ENCODE results near the gene TMTC2.

Gene TMTC2

DNA sequence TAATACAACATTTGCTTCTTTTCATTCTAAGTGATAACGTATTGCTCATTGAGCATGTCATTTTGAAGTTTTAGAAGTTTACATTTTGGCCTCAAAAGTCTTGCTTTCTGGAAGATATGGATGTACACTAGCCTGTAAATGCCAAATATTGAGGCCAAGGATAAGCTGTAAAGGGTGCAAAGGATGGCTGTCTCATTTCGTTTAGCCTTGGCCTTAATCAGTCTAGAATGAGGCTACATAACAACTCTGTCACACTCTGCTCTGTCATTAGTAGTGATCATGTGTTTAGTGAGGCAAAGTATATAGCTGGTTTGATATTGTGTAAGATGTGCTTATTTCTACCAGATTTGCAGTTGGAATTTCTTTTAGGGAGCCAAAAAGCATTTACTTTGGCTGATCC is 344.5 kb downstream of the TMTC2 start:
- no peak for DNase-seq

DNA sequence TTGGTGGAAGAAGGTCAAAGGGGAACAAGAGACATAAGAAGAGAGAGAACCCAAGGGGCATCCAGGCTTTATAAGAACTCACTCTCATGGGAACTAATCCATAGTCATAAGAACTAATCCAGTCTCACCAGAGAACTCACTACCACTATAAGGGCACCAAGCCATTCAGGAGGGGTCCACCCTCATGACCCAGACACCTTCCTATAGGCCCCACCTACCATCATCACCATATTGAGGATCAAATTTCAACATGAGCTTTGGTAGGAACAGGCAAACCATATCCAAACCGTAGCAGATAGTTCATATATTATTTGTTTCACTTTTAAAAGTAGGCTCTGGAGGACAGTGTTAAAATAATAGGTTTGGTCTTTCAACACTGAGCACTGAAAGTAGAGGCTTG is 350.1 kb downstream of the TMTC2 start:
- DNase-seq: no peak

DNA sequence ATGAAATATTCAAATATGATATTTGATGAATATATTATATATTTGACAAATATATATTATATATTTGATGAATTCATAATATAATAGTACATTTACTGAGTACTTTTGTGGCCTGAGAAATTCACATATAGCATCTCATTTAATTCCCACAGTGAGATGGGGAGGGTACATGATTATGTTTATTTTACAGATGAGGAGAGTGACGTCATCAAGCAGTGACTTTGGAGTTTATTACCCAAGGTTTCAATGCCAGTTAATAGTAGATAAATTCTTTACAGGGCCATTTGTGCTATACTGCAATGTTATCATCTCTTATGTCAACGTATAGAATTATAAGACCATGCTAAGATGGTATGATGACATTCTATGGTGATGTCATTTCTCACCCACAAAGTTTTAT is 352.7 kb downstream of the TMTC2 start:
- no peak for DNase-seq

DNA sequence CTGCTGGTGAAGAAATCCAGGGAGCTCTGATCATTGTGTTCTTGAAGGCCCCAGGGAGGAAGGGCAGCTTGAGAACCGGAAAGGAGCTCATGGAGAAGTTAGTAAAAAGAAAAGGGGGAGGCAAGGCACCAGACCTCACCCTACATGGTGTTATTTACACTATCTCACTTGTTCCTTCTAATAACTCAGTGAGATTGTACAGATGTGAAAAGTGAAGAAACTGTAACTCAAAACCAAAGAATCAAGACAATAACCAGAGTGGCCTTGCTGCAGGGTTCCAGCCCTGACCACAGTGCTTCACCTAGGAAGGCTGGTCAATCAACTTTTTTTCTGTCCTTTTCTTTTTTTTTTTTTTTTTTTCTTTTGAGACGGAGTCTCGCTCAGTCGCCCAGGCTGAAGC is 353.6 kb downstream of the TMTC2 start:
- DNase-seq: no peak

DNA sequence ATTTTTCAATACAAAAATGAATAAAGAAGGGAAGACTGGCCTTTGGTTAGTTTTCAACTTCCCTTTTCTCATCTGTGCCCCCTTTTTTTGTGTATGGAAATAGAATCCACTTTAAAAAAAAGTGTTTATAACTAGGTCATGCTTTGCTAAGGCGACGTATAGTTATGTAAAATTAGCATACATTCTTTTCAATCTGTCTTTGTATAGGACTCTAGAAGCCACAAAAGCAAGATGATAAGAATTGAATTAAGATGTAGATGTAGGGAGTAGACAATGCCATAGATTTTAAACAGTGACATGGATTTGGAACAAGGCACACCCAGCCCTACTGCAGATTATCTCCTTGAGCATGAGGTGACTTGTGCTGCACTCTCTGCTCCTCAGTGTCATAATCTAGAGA is 354.3 kb downstream of the TMTC2 start:
- no peak for DNase-seq

DNA sequence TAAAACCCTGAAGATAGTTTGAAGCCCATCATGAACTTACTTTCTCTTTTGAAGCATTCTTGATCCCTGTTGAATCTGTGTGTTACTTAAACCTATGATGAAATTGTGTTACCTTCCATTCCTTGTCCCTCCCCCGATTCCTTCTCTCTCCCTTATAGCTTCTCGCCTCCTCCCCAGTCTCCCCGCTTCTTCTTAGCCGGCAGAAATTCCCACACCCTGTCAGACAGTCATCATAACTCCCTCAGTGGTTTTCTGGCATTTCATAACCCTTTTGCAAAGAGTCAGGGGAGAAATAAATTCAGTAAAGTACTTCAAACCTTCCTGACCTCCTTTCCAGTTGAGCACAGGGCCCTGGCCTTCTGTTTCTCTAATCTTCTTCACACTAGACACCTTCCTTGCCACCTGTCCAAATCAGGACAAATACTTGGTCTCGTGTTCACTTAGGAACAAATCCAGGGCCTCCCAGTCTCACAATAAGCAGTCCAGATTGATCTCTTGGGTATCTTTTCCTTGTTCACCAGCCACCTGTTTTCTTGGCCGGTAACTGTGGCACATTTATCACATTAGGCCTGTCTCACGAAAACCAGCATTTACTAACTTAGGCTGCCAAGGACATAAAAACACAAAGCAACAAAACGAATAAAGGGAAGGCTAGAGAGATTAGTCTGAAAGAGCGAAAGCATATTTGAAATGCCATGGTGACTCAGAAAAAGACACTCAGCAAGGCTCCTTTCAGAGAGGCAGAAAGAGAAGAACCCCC is 355.9 kb downstream of the TMTC2 start:
- DNase-seq: no peak

DNA sequence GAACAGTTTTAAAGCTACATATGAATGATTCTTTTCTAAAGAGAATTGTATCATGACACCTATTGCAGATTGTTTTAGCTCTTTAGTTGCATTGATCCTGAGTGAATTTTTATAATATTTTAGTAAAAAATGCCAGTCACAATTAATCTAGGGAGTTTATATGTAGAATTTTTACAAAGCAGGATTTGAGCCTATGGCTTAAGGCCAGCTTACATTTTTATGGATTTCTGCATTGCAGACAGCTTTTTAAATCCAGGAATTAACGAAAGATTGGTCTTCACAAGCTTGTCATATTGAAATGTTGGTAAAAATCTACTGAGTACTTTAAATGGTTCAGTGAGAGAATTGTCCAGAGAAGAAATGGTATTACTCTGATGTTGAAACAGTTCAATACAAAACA is 358.0 kb downstream of the TMTC2 start:
- DNase-seq: no peak

DNA sequence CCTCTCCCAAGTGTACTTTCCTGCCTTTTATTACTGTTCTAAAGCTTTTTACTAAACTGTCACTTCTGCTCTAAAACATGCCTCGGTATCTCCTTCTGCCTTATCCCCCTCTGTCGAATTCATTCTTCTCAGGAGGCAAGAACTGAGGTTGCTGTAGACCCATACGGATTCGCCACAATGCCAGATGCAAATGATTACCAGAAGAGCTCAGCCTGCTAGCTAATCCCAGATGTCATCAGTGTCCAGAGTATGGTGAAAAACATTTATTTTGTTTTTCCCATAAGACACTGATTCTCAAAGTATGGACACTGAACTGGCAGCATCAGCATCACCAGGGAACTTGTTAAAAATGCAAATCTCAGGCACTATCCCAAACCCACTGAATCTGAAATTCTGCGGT is 359.3 kb downstream of the TMTC2 start:
- no peak for DNase-seq

DNA sequence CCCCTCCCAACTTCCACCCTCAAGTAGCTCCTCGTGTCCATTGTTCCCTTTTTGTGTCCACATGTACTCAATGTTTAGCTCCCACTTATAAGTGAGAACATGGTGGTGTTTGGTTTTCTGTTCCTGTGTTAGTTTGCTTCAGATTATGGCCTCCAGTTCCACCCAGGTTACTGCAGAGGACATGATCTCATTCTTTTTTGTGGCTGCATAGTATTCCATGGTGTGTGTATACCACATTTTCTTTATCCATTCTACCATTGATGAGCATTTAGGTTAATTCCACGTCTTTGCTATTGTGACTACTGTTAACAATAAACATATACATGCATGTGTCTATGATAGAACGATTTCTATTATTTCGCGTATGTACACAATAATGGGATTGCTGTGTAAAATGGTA is 362.6 kb downstream of the TMTC2 start:
- DNase-seq: no peak

DNA sequence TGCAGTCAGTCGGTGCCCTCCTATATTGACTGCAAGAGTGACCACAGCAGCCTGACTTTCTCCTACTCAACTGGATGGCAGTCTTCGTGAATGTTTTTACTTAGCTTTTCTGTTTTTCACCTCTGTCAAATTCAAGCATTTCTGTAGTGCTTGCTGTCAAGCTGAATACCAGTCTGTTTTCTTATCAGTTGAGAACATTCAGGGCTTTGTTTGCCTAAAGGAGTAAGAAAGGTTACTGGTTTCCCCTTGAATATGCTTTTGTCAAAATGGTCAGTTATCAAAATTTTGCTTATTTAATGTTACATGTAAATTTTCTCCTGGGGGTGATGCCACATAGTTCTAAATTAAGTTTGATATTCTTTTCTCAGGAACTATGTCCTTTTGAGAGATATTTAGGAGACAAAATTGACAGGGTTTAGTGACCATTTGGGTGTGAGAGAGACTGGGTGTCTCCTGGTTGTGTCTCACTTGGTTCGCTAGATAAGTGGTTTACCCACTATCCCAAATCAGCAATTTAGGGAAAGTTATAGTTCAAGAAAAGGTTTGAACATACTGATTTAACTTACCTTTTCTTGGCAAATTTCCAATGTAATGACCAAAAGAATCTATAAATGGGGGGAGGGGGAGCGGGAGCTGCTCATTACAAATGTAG is 366.3 kb downstream of the TMTC2 start:
- no peak for DNase-seq

DNA sequence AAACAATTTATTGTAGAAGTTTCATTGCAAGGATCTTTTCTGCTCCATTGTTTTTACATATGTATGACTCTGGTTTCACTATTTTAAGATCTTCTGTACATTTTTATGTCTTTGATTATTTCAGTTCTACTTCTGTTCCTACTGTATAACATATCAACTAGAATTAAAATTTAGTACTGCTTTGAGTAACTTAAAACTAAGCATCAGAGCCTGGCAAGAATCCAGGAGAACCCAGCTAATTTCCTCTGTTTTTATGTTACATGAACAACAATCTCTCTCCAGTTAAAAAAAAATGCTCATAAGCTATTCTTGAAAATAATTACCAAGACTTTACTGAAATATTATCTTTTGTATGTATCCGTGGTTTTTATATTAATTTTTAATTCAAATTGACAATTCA is 370.7 kb downstream of the TMTC2 start:
- no peak for DNase-seq

DNA sequence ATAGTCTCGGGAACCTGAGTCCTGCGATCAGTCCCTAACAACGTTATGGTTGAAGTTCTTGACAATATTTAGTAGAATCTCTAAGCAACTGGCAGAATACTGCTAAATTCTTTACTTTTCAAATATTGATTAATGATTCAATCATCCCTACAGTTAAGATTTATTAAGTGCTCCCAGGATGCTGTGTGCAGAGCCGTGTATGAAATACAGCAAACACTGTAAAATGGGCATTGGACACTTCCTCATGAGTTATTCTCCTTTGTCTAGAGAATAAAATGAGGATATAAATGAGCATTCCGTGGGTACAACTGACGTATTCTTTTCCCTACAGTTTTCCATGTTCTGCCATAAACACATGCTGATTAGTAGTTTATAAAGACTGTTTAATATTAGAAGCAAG is 372.4 kb downstream of the TMTC2 start:
- no peak for DNase-seq

DNA sequence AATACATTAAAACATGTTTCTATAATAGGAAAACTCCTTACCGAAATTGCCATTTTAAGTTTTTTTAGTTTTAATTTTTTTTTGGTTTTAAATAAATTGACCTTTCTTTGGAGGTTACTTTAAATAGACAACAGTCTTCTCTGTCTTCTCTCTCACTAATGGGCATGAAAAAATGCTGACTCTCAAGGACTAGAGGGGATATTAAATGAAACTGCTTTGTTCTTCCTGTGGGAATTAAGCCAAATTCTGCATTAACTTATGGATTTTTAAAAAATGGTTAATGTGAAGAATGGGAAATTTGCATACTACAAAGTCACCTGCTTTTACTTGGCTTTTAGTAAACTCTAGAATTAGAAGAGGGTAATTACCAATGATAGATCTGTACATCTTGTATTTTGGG is 378.9 kb downstream of the TMTC2 start:
- no peak for DNase-seq

DNA sequence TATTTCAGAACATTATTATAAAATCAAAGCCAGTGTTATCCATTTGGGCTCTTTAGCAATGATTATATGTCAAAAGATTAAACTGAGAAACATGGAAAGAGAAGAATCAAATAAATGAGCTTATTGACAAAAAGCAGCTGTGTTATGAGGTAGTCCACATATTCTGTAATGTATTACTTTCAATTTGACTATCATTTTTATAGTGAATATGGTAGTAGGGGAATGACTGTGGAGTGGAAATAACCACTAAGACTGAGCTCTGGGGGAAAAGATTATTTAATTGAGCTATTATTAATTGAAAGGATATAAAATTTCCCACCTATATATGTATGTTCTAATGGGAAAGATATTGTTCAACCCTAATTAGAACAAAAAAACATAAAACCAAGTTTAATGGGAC is 381.3 kb downstream of the TMTC2 start:
- no peak for DNase-seq

DNA sequence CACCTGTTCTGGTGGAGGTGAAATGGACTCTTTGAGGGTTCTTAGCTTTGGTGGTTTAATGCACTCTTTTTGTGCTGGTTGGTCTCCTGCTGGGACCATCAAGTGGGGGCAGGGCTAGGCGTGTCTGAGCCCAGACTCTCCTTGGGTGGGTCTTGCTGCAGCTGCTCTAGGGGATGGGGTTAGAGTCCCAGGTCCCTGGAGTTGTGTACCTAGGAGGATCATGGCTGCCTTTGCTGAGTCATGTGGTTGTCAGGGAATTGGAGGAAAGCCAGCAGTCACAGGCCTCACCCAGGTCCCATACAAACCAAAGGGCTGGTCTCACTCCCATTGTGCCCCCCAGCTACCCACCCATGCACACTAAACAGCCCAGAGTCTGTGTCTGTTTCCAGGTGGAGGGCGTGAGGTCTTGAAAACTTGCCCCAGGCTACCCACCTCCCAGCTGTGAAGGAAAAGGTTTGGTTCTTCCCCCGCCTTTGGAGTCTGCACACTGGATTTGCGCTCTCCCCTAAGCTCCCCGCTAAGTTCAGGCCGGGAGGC is 387.7 kb downstream of the TMTC2 start:
- no peak for DNase-seq

DNA sequence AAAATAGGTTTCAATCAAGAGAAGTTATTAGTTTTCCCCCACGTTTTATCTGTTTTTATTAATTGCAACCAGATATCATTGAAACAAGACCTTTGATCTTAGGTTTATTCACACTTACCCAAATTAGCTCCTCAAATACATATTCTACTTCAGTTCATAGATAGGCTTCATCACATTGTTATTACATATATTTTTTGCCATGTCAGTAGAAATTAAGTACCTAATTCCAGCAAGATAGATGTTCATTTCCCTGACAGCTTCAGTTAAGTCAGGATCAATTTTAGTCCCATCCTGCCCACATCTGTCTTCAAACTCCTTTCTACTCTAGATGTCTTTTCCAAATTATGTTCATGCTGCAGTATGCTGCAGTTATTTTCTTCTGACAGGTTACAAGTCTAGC is 388.8 kb downstream of the TMTC2 start:
- no peak for DNase-seq

DNA sequence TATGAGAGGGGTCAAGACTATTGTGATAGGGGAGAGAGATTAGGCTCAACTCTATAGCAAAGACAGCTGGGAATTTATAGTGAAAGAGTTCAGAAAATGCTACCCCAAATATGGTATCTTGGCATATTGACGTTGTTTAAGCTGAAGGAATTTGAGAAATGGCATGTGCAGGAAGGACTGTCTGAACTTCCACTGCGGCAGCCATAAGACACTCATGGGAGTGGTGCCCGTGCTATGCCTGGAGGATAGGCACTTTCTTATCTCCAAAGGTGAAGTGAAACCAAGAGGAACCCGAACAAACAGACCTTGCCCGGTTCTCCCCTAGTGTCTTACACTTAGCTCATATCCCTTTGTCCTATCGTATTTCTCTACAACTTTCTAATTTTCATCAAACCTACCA is 390.3 kb downstream of the TMTC2 start:
- no peak for DNase-seq

DNA sequence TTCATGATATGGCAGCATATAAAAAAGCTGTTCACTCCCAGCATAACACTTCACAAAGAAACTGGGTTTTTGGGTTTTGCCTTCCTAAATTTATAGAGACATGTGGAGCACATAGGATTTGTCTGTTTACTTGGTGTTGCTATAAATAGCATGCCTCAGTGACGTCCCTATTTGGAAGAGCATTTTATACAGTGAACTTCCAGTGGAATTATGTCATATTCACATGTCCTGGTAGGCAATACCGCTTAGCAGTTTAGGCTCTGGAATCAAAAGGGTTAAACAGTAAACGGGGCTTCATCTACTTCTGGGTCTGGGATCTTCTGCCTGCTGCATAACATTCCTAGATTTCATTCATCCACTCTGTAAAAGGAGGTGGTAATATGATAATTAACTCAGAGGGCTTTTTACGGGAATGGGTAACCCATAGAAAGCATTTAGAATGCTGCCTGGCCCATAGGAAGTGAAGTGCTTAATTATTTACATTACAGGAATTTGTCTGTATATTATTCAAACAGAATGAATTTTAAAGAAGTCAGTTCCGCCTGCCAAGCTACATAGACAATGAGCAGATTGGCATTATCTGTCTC is 396.1 kb downstream of the TMTC2 start:
- DNase-seq: no peak

DNA sequence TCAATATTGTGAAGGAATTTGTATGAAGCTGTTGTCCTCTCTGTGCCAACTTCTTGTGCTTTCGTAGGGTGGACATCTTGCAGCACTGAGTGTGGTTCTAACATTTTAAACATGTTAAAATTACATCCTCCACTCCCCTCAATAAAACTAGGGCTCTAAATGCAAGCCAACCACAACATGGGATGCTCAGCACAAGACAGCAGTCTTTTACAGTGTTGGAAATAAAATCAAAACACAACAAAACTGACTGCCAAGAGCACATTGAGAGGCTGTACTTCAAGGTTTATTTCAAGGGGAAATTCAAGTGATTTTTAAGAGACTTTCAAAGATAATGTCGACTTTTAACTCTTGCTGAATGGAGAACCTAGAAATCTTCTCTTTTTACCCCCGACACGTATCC is 396.9 kb downstream of the TMTC2 start:
- no peak for DNase-seq

DNA sequence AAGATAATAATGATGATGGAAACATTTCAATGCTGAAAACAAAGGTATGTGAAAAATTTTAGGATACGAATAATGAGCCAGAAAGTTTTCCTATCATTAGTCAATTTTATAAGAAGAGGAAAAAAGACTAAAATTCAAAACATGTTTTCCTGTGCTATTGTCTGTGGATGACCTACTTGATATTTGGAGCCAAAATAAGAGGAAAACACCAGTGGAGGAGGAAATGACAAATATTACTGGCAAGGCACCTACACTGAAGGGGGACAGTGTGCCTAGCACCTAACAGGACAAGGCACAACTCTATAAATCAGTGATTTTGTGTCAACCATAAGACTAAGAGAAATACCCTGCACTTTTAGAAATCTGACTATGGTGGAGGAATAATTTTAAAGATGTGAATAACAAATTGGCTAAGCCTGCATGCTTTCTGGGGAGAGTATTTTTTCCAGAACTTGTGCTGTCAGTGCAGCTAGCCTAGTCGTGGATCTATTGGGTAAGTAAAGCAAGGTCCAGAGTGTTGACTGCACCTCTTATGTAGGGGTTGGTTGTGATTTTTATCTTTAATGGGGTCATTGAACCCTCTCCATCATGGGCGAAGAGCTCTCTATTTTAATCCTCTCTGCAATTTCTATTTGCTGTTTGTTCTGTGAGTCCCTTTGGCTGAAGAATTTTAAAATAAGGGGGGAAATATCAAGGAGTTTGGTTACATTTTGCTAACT is 398.0 kb downstream of the TMTC2 start:
- no peak for DNase-seq

DNA sequence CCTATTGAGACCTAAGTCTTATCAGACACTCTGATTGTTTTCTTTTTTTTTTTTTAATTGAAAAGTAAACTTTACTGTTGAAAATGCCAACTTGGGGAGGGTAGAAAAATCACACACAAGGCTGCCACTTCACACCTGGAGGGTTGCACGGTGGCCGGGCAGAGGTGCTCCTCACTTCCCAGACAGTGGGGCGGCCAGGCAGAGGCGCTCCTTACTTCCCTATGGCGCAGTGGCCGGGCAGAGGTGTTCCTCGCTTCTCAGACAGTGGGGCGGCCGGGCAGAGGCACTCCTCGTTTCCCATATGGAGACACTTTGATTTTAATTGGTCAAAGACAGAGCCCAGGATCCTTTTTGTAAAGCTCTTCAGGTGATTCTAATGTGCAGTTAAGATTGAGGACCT is 399.3 kb downstream of the TMTC2 start:
- no peak for DNase-seq

DNA sequence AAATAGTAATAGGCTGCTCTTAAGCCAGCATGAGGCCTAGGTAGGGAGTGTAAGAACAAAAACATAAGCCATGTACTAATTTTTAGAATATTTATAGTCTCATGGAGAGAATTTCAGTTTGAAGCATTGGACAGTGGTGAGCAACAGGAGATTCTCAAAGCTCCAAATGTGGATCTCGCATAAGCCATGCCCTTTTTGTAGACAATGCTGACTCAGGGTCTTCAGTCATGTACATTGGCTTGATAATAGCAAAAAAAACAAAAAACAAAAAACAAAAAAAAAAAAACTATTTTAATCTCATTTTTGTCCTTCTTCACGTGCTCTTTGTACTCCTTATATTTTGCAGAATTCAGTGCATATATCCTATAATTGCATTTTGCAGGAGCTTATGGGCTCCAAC is 402.9 kb downstream of the TMTC2 start:
- no peak for DNase-seq

DNA sequence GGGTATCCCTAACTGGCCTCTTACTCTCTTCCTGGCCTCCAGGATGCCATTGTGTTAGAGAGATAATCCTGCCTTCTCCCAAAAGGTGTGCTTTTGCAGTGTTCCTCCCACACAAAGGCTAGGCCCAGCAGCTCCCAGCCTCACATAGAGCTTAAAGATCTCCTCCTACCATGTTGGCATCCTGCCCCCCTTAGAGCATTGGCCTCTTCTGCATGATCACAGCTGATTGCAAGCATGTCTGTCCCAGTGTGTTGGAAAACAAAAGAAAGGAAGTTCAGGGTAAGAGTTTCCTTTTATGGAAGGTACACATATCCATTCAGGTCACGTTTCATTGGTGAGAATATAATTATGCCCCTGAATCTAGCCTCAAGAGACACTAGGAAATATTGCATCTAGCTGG is 405.4 kb downstream of the TMTC2 start:
- DNase-seq: no peak

DNA sequence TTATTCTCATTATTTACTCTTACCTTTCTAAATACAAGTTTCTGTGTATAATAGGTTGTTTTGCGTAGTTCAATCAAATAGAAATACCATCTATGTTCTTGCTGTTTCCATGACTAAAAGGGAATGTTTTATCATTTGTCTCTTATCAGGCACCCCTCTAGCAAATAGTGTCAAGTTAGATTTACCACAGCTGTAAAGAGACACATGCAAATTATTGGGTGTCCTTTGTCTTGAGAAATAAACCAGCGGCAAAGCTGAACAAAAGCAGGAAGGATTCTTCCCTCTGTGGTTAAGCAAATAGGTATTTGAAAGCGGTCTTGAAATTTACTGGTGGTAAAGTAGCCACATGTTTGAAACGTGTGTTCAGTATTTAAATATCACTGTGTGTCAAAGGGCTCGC is 405.9 kb downstream of the TMTC2 start:
- no peak for DNase-seq
